ENCODE measurements around the gene PLCG1. TPM values are rescaled to one million over a fixed set of nuclear protein-coding genes. Genes with fewer than 3 reads are reported as not detected.

Gene PLCG1
- total and polyA plus RNA-seq, 4 donors, result 2.0 to 30.4 (median 16.1) TPM

DNA sequence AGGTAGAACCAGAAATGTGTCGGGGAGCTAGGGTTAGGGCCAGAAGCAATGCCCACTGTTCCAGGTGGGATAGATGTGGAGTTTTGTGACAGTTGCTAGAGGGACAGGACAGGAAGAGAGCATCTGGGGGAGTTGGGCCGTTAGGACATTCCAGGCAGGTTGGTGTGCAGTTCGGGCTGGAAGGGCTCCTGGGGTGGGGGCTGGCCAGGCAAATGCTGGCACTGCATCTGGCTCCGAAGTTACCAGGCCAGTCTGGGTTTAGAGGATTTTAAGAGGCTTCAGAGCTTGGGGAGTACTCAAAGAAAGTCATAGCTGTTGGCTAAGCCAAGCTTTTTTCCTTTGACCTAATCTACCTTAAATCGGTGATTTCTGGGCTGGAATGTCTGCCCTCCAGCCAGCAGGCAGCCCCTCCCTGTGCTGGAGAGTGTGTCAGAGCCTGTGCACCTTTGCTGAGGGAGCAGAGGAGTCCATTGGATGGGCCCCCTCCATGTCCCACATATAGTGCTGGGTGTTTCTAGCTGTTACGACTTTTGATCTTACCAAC is 20.8 kb downstream of the PLCG1 start:
- Histone ChIP-seq H3K27me3 (ENCODE audit: control insufficient read depth in 4 of 4, insufficient read depth in 4 of 4, low read length in 3 of 4) (no peaks in the 10 kb centered on the region), H3K36me3 (ENCODE audit: control insufficient read depth in 4 of 4, insufficient read depth in 3 of 4, low read depth in 1 of 4, low read length in 3 of 4) (peaks cover 0 to 2% (median under 1%) of the 10 kb centered on the region in 4 donors), H3K9ac (ENCODE audit: low read depth in 1 of 2, low read length in 2 of 2) (peak overlapping the region in 1 of 2 donors; percentile 9), H3K4me1 (ENCODE audit: control insufficient read depth in 4 of 4, insufficient read depth in 4 of 4, low read length in 3 of 4) (peaks cover 0 to 8% (median 1%) of the 10 kb centered on the region in 4 donors), H3K27ac (ENCODE audit: low read depth in 1 of 2, low read length in 2 of 2) (no peak overlapping the region), H3K9me3 (ENCODE audit: control insufficient read depth in 4 of 4, low read length in 3 of 4) (no peaks in the 10 kb centered on the region), H3K4me3 (ENCODE audit: low read depth in 1 of 3, low read length in 3 of 3) (no peak overlapping the region)
- TF ChIP-seq RAD21 (IDR thresholded peaks at IDR 0.05) (no peak), YY1 (IDR thresholded peaks at IDR 0.05) (no peak), FOXA1 (IDR thresholded peaks at IDR 0.05) (no peak), SP1 (IDR thresholded peaks at IDR 0.05) (no peak), NR2F2 (IDR thresholded peaks at IDR 0.05) (no peak), EGR1 (IDR thresholded peaks at IDR 0.05; ENCODE audit: low read depth in 2 of 2) (no peak), HNF4G (IDR thresholded peaks at IDR 0.05) (no peak), ATF3 (IDR thresholded peaks at IDR 0.05) (no peak), CTCF (IDR thresholded peaks at IDR 0.05; ENCODE audit: low read depth, low read length, missing input control) (no peak), TAF1 (conservative IDR thresholded peaks at IDR 0.05) (no peak)
- TF ChIP-seq, protein P1, sequence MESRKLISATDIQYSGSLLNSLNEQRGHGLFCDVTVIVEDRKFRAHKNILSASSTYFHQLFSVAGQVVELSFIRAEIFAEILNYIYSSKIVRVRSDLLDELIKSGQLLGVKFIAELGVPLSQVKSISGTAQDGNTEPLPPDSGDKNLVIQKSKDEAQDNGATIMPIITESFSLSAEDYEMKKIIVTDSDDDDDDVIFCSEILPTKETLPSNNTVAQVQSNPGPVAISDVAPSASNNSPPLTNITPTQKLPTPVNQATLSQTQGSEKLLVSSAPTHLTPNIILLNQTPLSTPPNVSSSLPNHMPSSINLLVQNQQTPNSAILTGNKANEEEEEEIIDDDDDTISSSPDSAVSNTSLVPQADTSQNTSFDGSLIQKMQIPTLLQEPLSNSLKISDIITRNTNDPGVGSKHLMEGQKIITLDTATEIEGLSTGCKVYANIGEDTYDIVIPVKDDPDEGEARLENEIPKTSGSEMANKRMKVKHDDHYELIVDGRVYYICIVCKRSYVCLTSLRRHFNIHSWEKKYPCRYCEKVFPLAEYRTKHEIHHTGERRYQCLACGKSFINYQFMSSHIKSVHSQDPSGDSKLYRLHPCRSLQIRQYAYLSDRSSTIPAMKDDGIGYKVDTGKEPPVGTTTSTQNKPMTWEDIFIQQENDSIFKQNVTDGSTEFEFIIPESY (IDR thresholded peaks at IDR 0.05), result no peak
- WGBS, result 89% methylated on average over 6 of the region's 6 CpGs
- DNase-seq (ENCODE audit: low spot score), result no peak

DNA sequence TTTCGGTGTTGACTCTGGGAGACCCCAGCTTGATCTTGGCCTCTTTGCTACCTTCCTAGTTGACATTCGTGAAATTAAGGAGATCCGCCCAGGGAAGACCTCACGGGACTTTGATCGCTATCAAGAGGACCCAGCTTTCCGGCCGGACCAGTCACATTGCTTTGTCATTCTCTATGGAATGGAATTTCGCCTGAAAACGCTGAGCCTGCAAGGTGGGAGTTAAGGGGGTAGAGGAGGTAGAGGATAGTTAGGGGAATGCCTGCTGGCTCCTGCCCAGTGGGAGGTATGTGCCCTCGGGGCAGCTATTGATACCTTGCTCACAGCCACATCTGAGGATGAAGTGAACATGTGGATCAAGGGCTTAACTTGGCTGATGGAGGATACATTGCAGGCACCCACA is 22.2 kb downstream of the PLCG1 start:
- peaks cover 2 to 15% (median 6%) of the 10 kb centered on the region in 4 donors for H3K36me3 ChIP-seq (ENCODE audit: control insufficient read depth in 4 of 4, insufficient read depth in 3 of 4, low read depth in 1 of 4, low read length in 3 of 4)
- H3K9ac ChIP-seq (ENCODE audit: low read depth in 1 of 2, low read length in 2 of 2), result no peak overlapping the region
- H3K4me1 ChIP-seq (ENCODE audit: control insufficient read depth in 4 of 4, insufficient read depth in 4 of 4, low read length in 3 of 4), result peaks cover 0 to 4% (median under 1%) of the 10 kb centered on the region in 4 donors
- H3K9me3 ChIP-seq (ENCODE audit: control insufficient read depth in 4 of 4, low read length in 3 of 4), result no peaks in the 10 kb centered on the region
- DNase-seq (ENCODE audit: low spot score), result no peak
- H3K27ac ChIP-seq (ENCODE audit: low read depth in 1 of 2, low read length in 2 of 2), result no peak overlapping the region
- WGBS, result 93% methylated on average over 10 of the region's 10 CpGs
- H3K4me3 ChIP-seq (ENCODE audit: low read depth in 1 of 3, low read length in 3 of 3), result no peak overlapping the region
- H3K27me3 ChIP-seq (ENCODE audit: control insufficient read depth in 4 of 4, insufficient read depth in 4 of 4, low read length in 3 of 4), result no peaks in the 10 kb centered on the region
- TF ChIP-seq HNF4A (conservative IDR thresholded peaks at IDR 0.05) (no peak), SP1 (IDR thresholded peaks at IDR 0.05) (no peak), GABPA (IDR thresholded peaks at IDR 0.05 in 1 of 2, conservative IDR thresholded peaks at IDR 0.05 in 1 of 2) (no peak), NR2F2 (IDR thresholded peaks at IDR 0.05) (no peak), FOXA2 (IDR thresholded peaks at IDR 0.05) (no peak)
- TF ChIP-seq, protein P1 (IDR thresholded peaks at IDR 0.05), result no peak

All from liver (tissue), 9 donors.